ENCODE data around the gene GSTA3.
A peak's percentile ranks its signal among the peaks of the same experiment; 100 is the strongest.
"Not testable (repeated sequence)": the region's sequence is repeated elsewhere in the genome, so short reads cannot be mapped to it uniquely, and the experiment has no call there.

Gene GSTA3

GRCh38 chr6:52893221-52893620 is 16.3 kb downstream of the GSTA3 start:
- H3K9me3 Mint-ChIP-seq: no peaks in the 10 kb centered on the region
- no peaks in the 10 kb centered on the region for H3K4me1 Mint-ChIP-seq
- peaks cover 22% of the 10 kb centered on the region for H3K27me3 Mint-ChIP-seq
- DNase-seq: no peak
- H3K4me3 Mint-ChIP-seq: no peak overlapping the region
- no peaks in the 10 kb centered on the region for H3K36me3 Mint-ChIP-seq
- CTCF ChIA-PET: no interaction called here
- H3K27ac Mint-ChIP-seq: no peak overlapping the region

GRCh38 chr6:52890018-52890417 is 19.5 kb downstream of the GSTA3 start:
- no peak for DNase-seq
- peaks cover 12% of the 10 kb centered on the region for H3K27me3 Mint-ChIP-seq
- H3K36me3 Mint-ChIP-seq: no peaks in the 10 kb centered on the region
- no peak overlapping the region for H3K4me3 Mint-ChIP-seq
- CTCF ChIA-PET: no interaction called here
- H3K4me1 Mint-ChIP-seq: no peaks in the 10 kb centered on the region
- H3K9me3 Mint-ChIP-seq: no peaks in the 10 kb centered on the region
- H3K27ac Mint-ChIP-seq: no peak overlapping the region

- Mint-ChIP-seq H3K27me3 (peaks cover 12% of the 10 kb centered on the region), H3K36me3 (no peaks in the 10 kb centered on the region), H3K4me1 (no peaks in the 10 kb centered on the region), H3K27ac (no peak overlapping the region), H3K9me3 (no peaks in the 10 kb centered on the region), H3K4me3 (no peak overlapping the region)
- CTCF ChIA-PET: interaction anchor here (1.5 kb wide), 1 partner anchor 11 kb away, joined by 3 read pairs; no protein-coding TSS in a partner anchor
- no peak for DNase-seq
Observed at GRCh38 chr6:52887910-52888524, 21.5 kb downstream of the GSTA3 start.

- Mint-ChIP-seq H3K9me3 (no peaks in the 10 kb centered on the region), H3K36me3 (no peaks in the 10 kb centered on the region), H3K4me3 (peak overlapping the region; percentile 74), H3K27me3 (peaks cover 6% of the 10 kb centered on the region), H3K4me1 (peaks cover 7% of the 10 kb centered on the region), H3K27ac (peak overlapping the region; percentile 9)
- DNase-seq: peak; percentile 78
- CTCF ChIA-PET: interaction anchor here (1.4 kb wide), 1 partner anchor 111 kb away, joined by 3 read pairs; no protein-coding TSS in a partner anchor
Observed at GRCh38 chr6:52881996-52882841, 27.3 kb downstream of the GSTA3 start.

- Mint-ChIP-seq H3K9me3 (no peaks in the 10 kb centered on the region), H3K4me3 (no peak overlapping the region), H3K27ac (no peak overlapping the region), H3K36me3 (no peaks in the 10 kb centered on the region), H3K4me1 (peaks cover 7% of the 10 kb centered on the region), H3K27me3 (peaks cover 6% of the 10 kb centered on the region)
- DNase-seq: no peak
- CTCF ChIA-PET: interaction anchor here (1.4 kb wide), 1 partner anchor 112 kb away, joined by 3 read pairs; no protein-coding TSS in a partner anchor
Observed at GRCh38 chr6:52881662-52881995, 27.9 kb downstream of the GSTA3 start.

- DNase-seq: no peak
- Mint-ChIP-seq H3K36me3 (no peaks in the 10 kb centered on the region), H3K27ac (no peak overlapping the region), H3K4me1 (peaks cover 7% of the 10 kb centered on the region), H3K27me3 (peaks cover 17% of the 10 kb centered on the region), H3K9me3 (no peaks in the 10 kb centered on the region), H3K4me3 (no peak overlapping the region)
- CTCF ChIA-PET: interaction anchor here (1.1 kb wide), 1 partner anchor 11 kb away, joined by 3 read pairs; no protein-coding TSS in a partner anchor
Observed at GRCh38 chr6:52877786-52878185, 31.7 kb downstream of the GSTA3 start.

- Mint-ChIP-seq H3K27me3 (peaks cover 17% of the 10 kb centered on the region), H3K36me3 (no peaks in the 10 kb centered on the region), H3K4me1 (peaks cover 3% of the 10 kb centered on the region), H3K9me3 (no peaks in the 10 kb centered on the region), H3K27ac (no peak overlapping the region), H3K4me3 (no peak overlapping the region)
- CTCF ChIA-PET: interaction anchor here (1.1 kb wide), 1 partner anchor 12 kb away, joined by 3 read pairs; no protein-coding TSS in a partner anchor
- no peak for DNase-seq
Observed at GRCh38 chr6:52877168-52877567, 32.3 kb downstream of the GSTA3 start.

- H3K27ac Mint-ChIP-seq: no peak overlapping the region
- peaks cover 17% of the 10 kb centered on the region for H3K27me3 Mint-ChIP-seq
- no peaks in the 10 kb centered on the region for H3K36me3 Mint-ChIP-seq
- DNase-seq: no peak
- CTCF ChIA-PET: no interaction called here
- no peaks in the 10 kb centered on the region for H3K9me3 Mint-ChIP-seq
- H3K4me1 Mint-ChIP-seq: no peaks in the 10 kb centered on the region
- H3K4me3 Mint-ChIP-seq: no peak overlapping the region
Observed at GRCh38 chr6:52876056-52876787, 33.3 kb downstream of the GSTA3 start.

- no peak overlapping the region for H3K27ac Mint-ChIP-seq
- H3K4me3 Mint-ChIP-seq: no peak overlapping the region
- no peak for DNase-seq
- no peaks in the 10 kb centered on the region for H3K4me1 Mint-ChIP-seq
- no peaks in the 10 kb centered on the region for H3K36me3 Mint-ChIP-seq
- CTCF ChIA-PET: no interaction called here
- H3K27me3 Mint-ChIP-seq: peaks cover 14% of the 10 kb centered on the region
- H3K9me3 Mint-ChIP-seq: no peaks in the 10 kb centered on the region
Observed at GRCh38 chr6:52872031-52872430, 37.5 kb downstream of the GSTA3 start.

GRCh38 chr6:52871621-52872020 is 37.9 kb downstream of the GSTA3 start:
- H3K27ac Mint-ChIP-seq: no peak overlapping the region
- CTCF ChIA-PET: no interaction called here
- H3K9me3 Mint-ChIP-seq: no peaks in the 10 kb centered on the region
- no peaks in the 10 kb centered on the region for H3K36me3 Mint-ChIP-seq
- no peak overlapping the region for H3K4me3 Mint-ChIP-seq
- peaks cover 14% of the 10 kb centered on the region for H3K27me3 Mint-ChIP-seq
- no peaks in the 10 kb centered on the region for H3K4me1 Mint-ChIP-seq
- no peak for DNase-seq

- H3K9me3 Mint-ChIP-seq, DNase-seq, H3K4me3 Mint-ChIP-seq, CTCF ChIA-PET, H3K4me1 Mint-ChIP-seq, H3K36me3 Mint-ChIP-seq, H3K27me3 Mint-ChIP-seq, H3K27ac Mint-ChIP-seq: not testable (repeated sequence)
Observed at GRCh38 chr6:52870335-52871091, 39.0 kb downstream of the GSTA3 start.

GRCh38 chr6:52868899-52869298 is 40.6 kb downstream of the GSTA3 start:
- H3K36me3 Mint-ChIP-seq, DNase-seq, H3K27me3 Mint-ChIP-seq, CTCF ChIA-PET, H3K4me3 Mint-ChIP-seq, H3K4me1 Mint-ChIP-seq, H3K27ac Mint-ChIP-seq, H3K9me3 Mint-ChIP-seq: not testable (repeated sequence)

GRCh38 chr6:52868240-52868639 is 41.3 kb downstream of the GSTA3 start:
- H3K27me3 Mint-ChIP-seq: peaks cover 3% of the 10 kb centered on the region
- no peaks in the 10 kb centered on the region for H3K36me3 Mint-ChIP-seq
- CTCF ChIA-PET: no interaction called here
- no peaks in the 10 kb centered on the region for H3K4me1 Mint-ChIP-seq
- H3K9me3 Mint-ChIP-seq: no peaks in the 10 kb centered on the region
- H3K4me3 Mint-ChIP-seq: no peak overlapping the region
- no peak for DNase-seq
- H3K27ac Mint-ChIP-seq: no peak overlapping the region

- H3K4me3 Mint-ChIP-seq, H3K36me3 Mint-ChIP-seq, CTCF ChIA-PET, H3K4me1 Mint-ChIP-seq, H3K9me3 Mint-ChIP-seq, DNase-seq, H3K27ac Mint-ChIP-seq: not testable (repeated sequence)
- H3K27me3 Mint-ChIP-seq: peaks cover 22% of the 10 kb centered on the region
Observed at GRCh38 chr6:52861151-52861550, 48.3 kb downstream of the GSTA3 start.

Measured in activated naive CD4-positive, alpha-beta T cell treated with anti-CD3 and anti-CD28 coated beads, Interleukin-2, amount 10 ng/mL, durations not matched to agents 7 days and 5 days (primary cell).